DOHH2 (cell line): ENCODE results near the gene IREB2.

Source experiments
- H3F3A ChIP-seq: fragments of 200-600 bp; sonication (generic), shearing (Covaris generic); 2 replicates; pipeline ENCODE4 v1.6.0; 2016; ENCODE audit warnings: antibody characterized with exemption, mild to moderate bottlenecking; ENCODE audit not compliant: control insufficient read depth, insufficient read depth
- H3K27ac ChIP-seq: fragments of 200-600 bp; sonication (generic); 2 replicates; pipeline ENCODE4 v1.5.1; 2014; ENCODE audit warnings: low read depth, mild to moderate bottlenecking, low read length, moderate library complexity
- H3K27me3 ChIP-seq: fragments of 200-600 bp; sonication (generic); 2 replicates; pipeline ENCODE4 v1.6.1; 2014; ENCODE audit warnings: mild to moderate bottlenecking, low read length, mixed read lengths; ENCODE audit not compliant: control insufficient read depth
- H3K36me3 ChIP-seq: fragments of 200-600 bp; sonication (generic); 2 replicates; pipeline ENCODE4 v1.6.1; 2014; ENCODE audit warnings: mild to moderate bottlenecking, low read length, moderate library complexity, mixed read lengths; ENCODE audit not compliant: control insufficient read depth
- H3K4me1 ChIP-seq: fragments of 200-600 bp; sonication (generic); 2 replicates; pipeline ENCODE4 v1.6.1; 2014; ENCODE audit warnings: mild to moderate bottlenecking, low read length, mixed read lengths; ENCODE audit not compliant: control insufficient read depth
- H3K4me2 ChIP-seq: fragments of 200-600 bp; sonication (generic); 2 replicates; pipeline ENCODE4 v1.6.0; 2014; ENCODE audit warnings: mild to moderate bottlenecking, low read length, moderate library complexity
- H3K4me3 ChIP-seq: fragments of 200-600 bp; sonication (generic); 2 replicates; pipeline ENCODE4 v1.5.1; 2014; ENCODE audit warnings: mild to moderate bottlenecking, low read length, mixed read lengths
- H3K79me2 ChIP-seq: fragments of 200-600 bp; sonication (generic); 2 replicates; pipeline ENCODE4 v1.6.1; 2014; ENCODE audit warnings: mild to moderate bottlenecking, low read length, mixed read lengths; ENCODE audit not compliant: control insufficient read depth
- H3K9me2 ChIP-seq: fragments of 200-600 bp; sonication (generic); replicated peaks from 2 replicates; pipeline ENCODE4 v1.6.1; 2014; ENCODE audit warnings: mild to moderate bottlenecking, low read length, mixed read lengths; ENCODE audit not compliant: control insufficient read depth
- H3K9me3 ChIP-seq: fragments of 200-600 bp; sonication (generic); 2 replicates; pipeline ENCODE4 v1.6.1; 2014; ENCODE audit warnings: antibody characterized with exemption, low read length, mixed read lengths; ENCODE audit not compliant: control insufficient read depth, insufficient read depth
- H4K20me1 ChIP-seq: fragments of 200-600 bp; sonication (generic); 2 replicates; pipeline ENCODE4 v1.6.0; 2014; ENCODE audit warnings: low read depth, mild to moderate bottlenecking, antibody characterized with exemption, low read length, moderate library complexity; ENCODE audit not compliant: control insufficient read depth, insufficient read depth
- CTCF ChIP-seq: fragments of 200-600 bp; sonication (generic); IDR thresholded peaks from one replicate; pipeline ENCODE4 v1.5.1; 2014; ENCODE audit warnings: antibody characterized with exemption, mild to moderate bottlenecking, low read depth, low read length; ENCODE audit not compliant: poor library complexity, severe bottlenecking
- EZH2phosphoT487 ChIP-seq: fragments of 200-600 bp; sonication (generic); IDR thresholded peaks from 2 replicates; pipeline ENCODE4 v1.6.1; 2017; ENCODE audit warnings: borderline replicate concordance, mild to moderate bottlenecking, antibody characterized with exemption, low read length, moderate library complexity, mixed read lengths

IREB2 gene

DNA sequence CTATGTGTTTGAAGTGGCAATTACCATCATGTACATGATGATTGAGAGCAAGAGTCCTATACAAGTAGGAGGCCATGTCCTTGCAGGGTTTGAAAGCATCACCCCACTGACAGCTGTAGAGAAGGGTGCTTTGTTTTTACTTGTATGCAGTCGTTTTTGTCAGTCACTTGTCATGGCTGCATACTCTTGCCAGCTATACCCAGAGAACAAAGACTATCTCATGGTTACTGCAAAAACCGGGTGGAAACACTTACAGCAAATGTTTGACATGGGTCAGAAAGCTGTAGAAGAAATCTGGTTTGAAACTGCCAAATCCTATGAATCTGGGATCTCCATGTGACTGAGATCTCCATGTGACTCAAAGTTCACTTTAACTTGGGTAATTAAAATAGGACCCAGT, 95.3 kb downstream of the IREB2 start:
- no peak overlapping the region for H3K4me3 ChIP-seq
- H3K79me2 ChIP-seq, result no peaks in the 10 kb centered on the region
- no peak overlapping the region for H3K27ac ChIP-seq
- no peaks in the 10 kb centered on the region for H3K4me1 ChIP-seq
- H3F3A ChIP-seq, result no peaks in the 10 kb centered on the region
- TF ChIP-seq EZH2phosphoT487, result no peak
- TF ChIP-seq CTCF, result no peak
- H4K20me1 ChIP-seq, result no peaks in the 10 kb centered on the region
- H3K4me2 ChIP-seq, result no peak overlapping the region
- no peaks in the 10 kb centered on the region for H3K9me2 ChIP-seq
- H3K36me3 ChIP-seq, result no peaks in the 10 kb centered on the region
- H3K27me3 ChIP-seq, result no peaks in the 10 kb centered on the region
- no peaks in the 10 kb centered on the region for H3K9me3 ChIP-seq

DNA sequence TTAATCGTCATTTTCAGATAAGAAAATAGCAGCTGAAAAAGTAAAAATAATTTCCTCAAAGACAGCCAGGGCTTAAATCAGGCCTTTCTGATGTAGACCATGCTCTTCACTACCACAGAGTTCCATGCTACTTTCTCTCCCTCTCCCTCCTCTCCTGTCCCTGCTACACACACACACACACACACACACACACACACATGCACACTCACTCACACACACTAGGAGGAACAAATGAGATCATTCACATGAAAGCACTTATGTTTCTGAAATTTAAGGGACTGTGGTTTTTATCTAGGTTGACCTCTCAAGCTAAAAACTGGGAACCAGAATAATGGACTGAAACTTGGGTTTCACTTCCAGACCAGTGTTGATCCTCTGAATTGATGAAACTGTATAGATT, 98.1 kb downstream of the IREB2 start:
- Histone ChIP-seq H4K20me1 (peaks cover 4% of the 10 kb centered on the region; the same call in 1 of the 2 replicates), H3K4me2 (no peak overlapping the region), H3K79me2 (peaks cover 14% of the 10 kb centered on the region), H3F3A (0 out of 2 replicates have a peak, but pooled peaks cover 3% of the 10 kb centered on the region), H3K9me3 (no peaks in the 10 kb centered on the region), H3K36me3 (peaks cover 5% of the 10 kb centered on the region; the same call in 1 of the 2 replicates), H3K27ac (no peak overlapping the region), H3K4me1 (peaks cover 5% of the 10 kb centered on the region), H3K9me2 (no peaks in the 10 kb centered on the region), H3K27me3 (no peaks in the 10 kb centered on the region), H3K4me3 (no peak overlapping the region)
- TF ChIP-seq CTCF, result no peak
- no peak for TF ChIP-seq EZH2phosphoT487

DNA sequence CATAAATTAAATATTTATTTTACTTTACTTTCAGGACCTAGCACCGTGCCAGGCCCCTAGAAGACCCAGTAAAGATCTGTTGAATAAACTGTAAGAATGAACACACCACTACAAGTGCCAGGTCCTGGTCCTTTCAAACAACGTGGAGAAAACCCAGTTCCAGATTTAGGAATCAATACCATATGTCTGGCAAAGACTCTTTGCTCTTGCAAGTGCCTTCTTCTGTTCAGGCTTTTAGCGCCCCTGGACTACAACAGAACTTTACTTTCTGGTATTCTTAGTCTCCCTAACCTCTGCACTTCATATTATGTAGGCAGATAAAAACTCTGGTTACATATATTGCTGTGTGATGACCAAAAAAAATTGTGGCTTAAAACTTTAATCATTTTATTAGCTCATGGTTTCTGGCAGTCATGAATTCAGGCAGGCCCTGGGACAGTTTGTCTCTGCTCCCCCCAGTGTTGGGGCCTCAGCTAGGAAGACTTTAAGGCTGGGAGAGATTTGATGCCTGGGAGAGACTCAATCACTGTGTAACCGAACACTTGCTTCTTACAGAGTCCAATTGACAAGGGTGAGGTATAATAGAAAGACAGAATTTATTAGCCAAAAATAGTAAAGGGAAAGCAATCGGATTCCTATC, 99.4 kb downstream of the IREB2 start:
- Histone ChIP-seq H3K79me2 (peaks cover 26% of the 10 kb centered on the region), H3K4me2 (no peak overlapping the region), H3K27ac (no peak overlapping the region), H3K4me3 (no peak overlapping the region), H3K27me3 (no peaks in the 10 kb centered on the region), H4K20me1 (peaks cover 5% of the 10 kb centered on the region; the same call in 1 of the 2 replicates), H3K36me3 (peaks cover 16% of the 10 kb centered on the region), H3K9me2 (no peaks in the 10 kb centered on the region), H3F3A (0 out of 2 replicates have a peak, but pooled peaks cover 3% of the 10 kb centered on the region), H3K4me1 (peaks cover 14% of the 10 kb centered on the region), H3K9me3 (no peaks in the 10 kb centered on the region)
- no peak for TF ChIP-seq EZH2phosphoT487
- no peak for TF ChIP-seq CTCF
